Measurements from ENCODE around the gene SP6. TPM values are rescaled to one million over a fixed set of nuclear protein-coding genes. Genes with fewer than 3 reads are reported as not detected.

The SP6 gene
- total RNA-seq, 1 experiment from 2014 or later, result not detected

DNA sequence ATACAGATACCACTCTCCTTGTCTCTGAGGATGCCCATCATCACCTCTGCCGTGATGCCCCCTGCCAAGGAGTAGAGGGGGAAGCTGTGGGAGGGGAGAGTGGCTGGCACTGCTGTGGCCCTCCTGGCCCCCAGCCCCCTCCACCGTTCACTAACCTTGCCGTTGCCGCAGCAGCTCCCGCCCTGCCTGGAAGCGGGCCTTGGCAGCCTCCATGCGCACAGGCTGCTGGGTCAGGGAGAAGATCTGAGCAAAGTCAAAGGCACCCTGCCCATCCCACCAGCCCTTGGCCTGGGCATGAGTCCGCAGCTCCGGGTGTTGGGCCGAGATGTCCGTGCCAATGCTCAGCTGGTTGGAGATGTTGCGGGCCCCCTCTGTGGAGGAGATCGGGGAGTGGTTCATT lies 12.3 kb downstream of the SP6 start:
- Histone ChIP-seq H3K27ac (ENCODE audit: low read length) (no peak overlapping the region), H3K9me2 (replicated peaks; ENCODE audit: insufficient read depth, low read length) (no peaks in the 10 kb centered on the region), H2AFZ (ENCODE audit: low read length) (no peak overlapping the region), H3K27me3 (ENCODE audit: low read length) (no peaks in the 10 kb centered on the region), H3K4me3 (ENCODE audit: low read length) (no peak overlapping the region), H3K79me2 (ENCODE audit: low read length) (no peaks in the 10 kb centered on the region), H3K9me3 (ENCODE audit: low read length) (no peaks in the 10 kb centered on the region), H3K9ac (ENCODE audit: low read length) (no peak overlapping the region), H3K4me2 (ENCODE audit: low read depth, low read length, poor library complexity, severe bottlenecking) (no peak overlapping the region), H3K4me1 (ENCODE audit: low read length) (peaks cover 21% of the 10 kb centered on the region), H4K20me1 (ENCODE audit: insufficient read depth, low read depth, low read length) (no peaks in the 10 kb centered on the region), H3K36me3 (ENCODE audit: insufficient read depth, low read length) (no peaks in the 10 kb centered on the region)
- DNase-seq, result no peak

DNA sequence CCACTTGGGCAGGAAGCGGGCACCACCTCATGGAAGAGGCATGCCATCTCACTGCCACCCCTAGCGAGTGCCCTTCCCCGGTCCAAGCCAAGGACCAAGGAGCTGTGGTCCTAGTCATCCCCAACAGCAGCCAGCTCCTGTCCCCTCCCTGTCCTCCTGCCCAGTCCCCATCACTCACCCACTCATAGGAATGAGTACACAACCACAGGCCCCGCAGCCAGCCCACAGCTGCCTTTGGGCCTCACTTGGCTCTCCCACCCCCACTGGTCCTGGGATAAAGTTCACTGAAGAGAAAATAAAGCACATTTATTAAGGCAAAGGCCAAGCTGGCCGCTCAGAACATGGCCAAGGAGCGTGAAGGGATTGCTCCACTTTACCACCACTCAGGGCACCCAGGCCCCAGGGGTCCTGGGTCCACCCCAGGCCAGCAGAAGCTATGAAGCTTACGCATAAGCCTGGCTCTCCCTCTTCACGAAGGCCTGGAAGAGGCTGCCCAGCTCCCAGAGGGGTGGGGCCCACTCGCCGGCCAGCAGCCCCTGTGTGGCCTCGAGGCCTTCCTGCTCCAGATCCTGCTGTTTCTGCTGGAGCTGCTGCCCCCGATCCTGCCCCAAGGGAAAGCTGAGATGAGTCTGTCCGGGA lies 13.4 kb downstream of the SP6 start:
- Histone ChIP-seq H3K9me3 (ENCODE audit: low read length) (no peaks in the 10 kb centered on the region), H3K36me3 (ENCODE audit: insufficient read depth, low read length) (no peaks in the 10 kb centered on the region), H3K79me2 (ENCODE audit: low read length) (no peaks in the 10 kb centered on the region), H3K27ac (ENCODE audit: low read length) (no peak overlapping the region), H3K9me2 (replicated peaks; ENCODE audit: insufficient read depth, low read length) (no peaks in the 10 kb centered on the region), H4K20me1 (ENCODE audit: insufficient read depth, low read depth, low read length) (no peaks in the 10 kb centered on the region), H2AFZ (ENCODE audit: low read length) (no peak overlapping the region), H3K4me3 (ENCODE audit: low read length) (no peak overlapping the region), H3K27me3 (ENCODE audit: low read length) (no peaks in the 10 kb centered on the region), H3K4me2 (ENCODE audit: low read depth, low read length, poor library complexity, severe bottlenecking) (no peak overlapping the region), H3K4me1 (ENCODE audit: low read length) (peaks cover 19% of the 10 kb centered on the region), H3K9ac (ENCODE audit: low read length) (no peak overlapping the region)
- no peak for DNase-seq

DNA sequence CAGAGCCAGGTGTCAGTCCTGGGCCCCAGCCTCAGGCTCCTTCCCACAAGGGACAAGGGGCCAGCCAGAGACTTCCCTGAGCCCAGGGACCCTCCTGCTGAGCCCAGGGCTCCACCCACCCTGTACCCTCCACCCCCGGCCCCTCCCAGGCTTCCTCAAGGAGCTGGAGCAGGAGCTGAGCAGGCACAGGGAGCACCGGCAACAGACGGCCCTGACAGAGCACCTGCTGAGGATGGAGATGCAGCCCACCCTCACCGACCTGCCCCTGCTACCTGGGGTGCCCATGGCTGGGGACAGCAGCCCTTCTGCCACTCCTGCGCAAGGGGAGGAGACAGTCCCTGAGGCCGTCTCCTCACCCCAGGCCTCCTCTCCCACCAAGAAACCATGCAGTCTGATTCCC lies 14.4 kb downstream of the SP6 start:
- Histone ChIP-seq H3K4me1 (ENCODE audit: low read length) (peaks cover 23% of the 10 kb centered on the region), H3K27me3 (ENCODE audit: low read length) (no peaks in the 10 kb centered on the region), H3K36me3 (ENCODE audit: insufficient read depth, low read length) (no peaks in the 10 kb centered on the region), H3K4me3 (ENCODE audit: low read length) (no peak overlapping the region), H3K27ac (ENCODE audit: low read length) (no peak overlapping the region), H3K4me2 (ENCODE audit: low read depth, low read length, poor library complexity, severe bottlenecking) (no peak overlapping the region), H4K20me1 (ENCODE audit: insufficient read depth, low read depth, low read length) (no peaks in the 10 kb centered on the region), H3K9ac (ENCODE audit: low read length) (no peak overlapping the region), H3K9me2 (replicated peaks; ENCODE audit: insufficient read depth, low read length) (no peaks in the 10 kb centered on the region), H3K79me2 (ENCODE audit: low read length) (no peaks in the 10 kb centered on the region), H3K9me3 (ENCODE audit: low read length) (no peaks in the 10 kb centered on the region), H2AFZ (ENCODE audit: low read length) (no peak overlapping the region)
- no peak for DNase-seq

DNA sequence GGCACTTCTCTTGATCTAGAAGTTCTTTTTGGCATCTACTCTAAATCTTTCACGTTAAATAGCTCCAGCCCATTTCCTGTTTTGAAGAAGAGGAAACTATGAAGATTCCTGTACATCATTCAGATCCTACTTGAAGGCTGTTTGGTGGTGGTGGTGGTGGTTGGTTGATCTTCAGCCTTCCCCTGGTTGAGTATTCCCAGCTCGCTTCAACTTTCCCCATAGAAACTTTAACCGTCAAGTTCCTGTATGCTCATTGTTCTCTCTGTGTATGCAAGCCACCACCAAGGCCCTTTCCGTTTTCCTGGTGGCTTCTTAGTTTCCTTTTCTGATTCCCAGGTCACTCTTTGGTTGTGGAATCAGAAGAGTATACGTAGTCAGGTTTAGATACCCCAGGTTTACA lies 16.2 kb downstream of the SP6 start:
- H3K9me3 ChIP-seq (ENCODE audit: low read length), result no peaks in the 10 kb centered on the region

DNA sequence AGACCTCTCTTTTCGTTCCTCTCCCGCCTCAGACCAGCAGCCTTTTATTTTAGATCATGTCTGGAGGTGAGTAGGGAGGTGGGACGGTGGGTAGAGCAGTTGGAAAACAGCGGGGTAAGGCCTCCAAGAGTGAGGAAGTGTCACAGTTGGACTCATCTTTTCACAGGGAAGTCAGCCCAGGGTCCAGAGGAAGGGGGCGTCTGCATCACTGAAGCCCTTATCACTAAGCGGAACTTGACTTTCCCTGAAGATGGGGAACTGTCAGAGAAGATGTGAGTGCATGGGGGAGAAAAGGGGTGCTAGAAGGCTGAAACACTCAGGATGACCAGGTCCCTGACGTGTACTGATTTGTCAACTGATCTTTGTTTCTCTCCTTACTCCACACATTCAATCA lies 19.0 kb downstream of the SP6 start:
- peak overlapping the region; percentile 83 for H3K9ac ChIP-seq (ENCODE audit: low read length)
- H3K9me3 ChIP-seq (ENCODE audit: low read length), result no peaks in the 10 kb centered on the region
- peaks cover 22% of the 10 kb centered on the region for H3K4me1 ChIP-seq (ENCODE audit: low read length)
- H2AFZ ChIP-seq (ENCODE audit: low read length), result peak overlapping the region; percentile 74; the same call in 1 of the 2 replicates
- H3K4me2 ChIP-seq (ENCODE audit: low read depth, low read length, poor library complexity, severe bottlenecking), result peak overlapping the region; percentile 94
- no peaks in the 10 kb centered on the region for H3K27me3 ChIP-seq (ENCODE audit: low read length)
- H3K4me3 ChIP-seq (ENCODE audit: low read length), result peak overlapping the region; percentile 87
- peaks cover 11% of the 10 kb centered on the region; the same call in 1 of the 2 replicates for H3K36me3 ChIP-seq (ENCODE audit: insufficient read depth, low read length)
- no peak overlapping the region for H3K27ac ChIP-seq (ENCODE audit: low read length)
- peaks cover 29% of the 10 kb centered on the region for H3K79me2 ChIP-seq (ENCODE audit: low read length)
- peak; percentile 57 for DNase-seq
- no peaks in the 10 kb centered on the region for H3K9me2 ChIP-seq (replicated peaks; ENCODE audit: insufficient read depth, low read length)
- H4K20me1 ChIP-seq (ENCODE audit: insufficient read depth, low read depth, low read length), result no peaks in the 10 kb centered on the region

More for the DNA sequence above, 16.2 kb downstream of the SP6 start:
- H3K4me1 ChIP-seq (ENCODE audit: low read length), result peaks cover 20% of the 10 kb centered on the region
- H2AFZ ChIP-seq (ENCODE audit: low read length), result no peak overlapping the region
- H3K9me2 ChIP-seq (replicated peaks; ENCODE audit: insufficient read depth, low read length), result no peaks in the 10 kb centered on the region
- H4K20me1 ChIP-seq (ENCODE audit: insufficient read depth, low read depth, low read length), result no peaks in the 10 kb centered on the region
- H3K27me3 ChIP-seq (ENCODE audit: low read length), result no peaks in the 10 kb centered on the region
- no peak for DNase-seq
- no peak overlapping the region for H3K4me2 ChIP-seq (ENCODE audit: low read depth, low read length, poor library complexity, severe bottlenecking)
- H3K4me3 ChIP-seq (ENCODE audit: low read length), result no peak overlapping the region
- no peak overlapping the region for H3K9ac ChIP-seq (ENCODE audit: low read length)
- H3K79me2 ChIP-seq (ENCODE audit: low read length), result peaks cover 15% of the 10 kb centered on the region
- no peak overlapping the region for H3K27ac ChIP-seq (ENCODE audit: low read length)
- H3K36me3 ChIP-seq (ENCODE audit: insufficient read depth, low read length), result no peaks in the 10 kb centered on the region

DNA sequence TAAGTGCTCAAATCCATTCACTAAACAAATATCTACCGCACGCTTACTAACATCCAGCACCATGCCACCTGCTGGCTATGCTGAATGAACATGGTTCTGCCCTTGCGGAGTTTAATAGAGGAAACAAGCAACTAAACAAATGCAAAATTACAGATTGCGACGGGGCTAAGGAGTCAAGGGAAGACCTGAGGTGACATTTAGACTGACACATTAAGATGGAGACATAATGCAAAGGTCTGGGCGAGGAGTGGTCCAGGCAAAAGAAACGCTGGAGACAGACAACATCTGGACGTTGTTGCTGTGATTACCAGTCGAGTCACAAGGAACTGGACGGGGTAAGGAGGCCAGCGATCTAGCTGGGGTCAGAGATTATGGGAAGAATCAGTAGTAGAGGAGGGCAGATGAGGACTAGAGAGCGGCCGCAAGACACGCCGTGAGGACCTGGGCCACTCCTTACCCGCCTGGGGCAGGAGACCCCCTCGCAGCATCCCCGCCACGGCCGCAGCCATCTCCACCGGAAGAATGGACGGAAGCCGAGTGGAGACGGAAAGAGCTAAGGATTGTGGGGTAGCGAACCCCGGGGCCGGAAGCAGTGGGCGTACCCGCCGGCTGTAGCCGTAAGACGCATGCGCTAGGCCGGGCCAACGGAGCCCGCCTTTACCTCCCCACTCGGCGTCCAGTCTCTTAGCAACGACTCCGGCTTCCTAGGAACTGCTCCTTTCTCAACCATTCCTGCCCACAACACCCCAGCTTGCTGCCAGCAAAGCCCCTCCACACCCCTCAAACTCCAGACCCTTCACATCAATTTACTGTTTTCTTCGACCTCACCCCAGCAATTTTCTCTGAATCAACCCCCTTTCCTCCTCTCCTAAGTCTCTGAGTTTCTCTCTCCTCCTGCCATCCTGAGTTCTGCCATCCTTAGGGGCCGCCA lies 19.7 kb downstream of the SP6 start, which contains the start of the genes LRRC46 and MRPL10:
Gene LRRC46 (plus strand): TSS at position 668 of the 931 bp plus-strand sequence. CDS start 320 bp downstream, outside the sequence.
Gene MRPL10 (minus strand): TSS at position 539 of the 931 bp plus-strand sequence. CDS start 30 bp downstream, at position 509.
- Histone ChIP-seq H3K36me3 (ENCODE audit: insufficient read depth, low read length) (peaks cover 11% of the 10 kb centered on the region; the same call in 1 of the 2 replicates), H3K9me2 (replicated peaks; ENCODE audit: insufficient read depth, low read length) (no peaks in the 10 kb centered on the region), H3K9me3 (ENCODE audit: low read length) (no peaks in the 10 kb centered on the region), H3K27ac (ENCODE audit: low read length) (peak within 1 kb of the TSS; percentile 30; the same call in 1 of the 2 replicates), H3K4me3 (ENCODE audit: low read length) (peak within 1 kb of the TSS; percentile 87), H3K27me3 (ENCODE audit: low read length) (no peaks in the 10 kb centered on the region), H3K4me2 (ENCODE audit: low read depth, low read length, poor library complexity, severe bottlenecking) (peak within 1 kb of the TSS; percentile 94), H3K4me1 (ENCODE audit: low read length) (peaks cover 22% of the 10 kb centered on the region), H2AFZ (ENCODE audit: low read length) (peak within 1 kb of the TSS; percentile 74; the same call in 1 of the 2 replicates), H3K79me2 (ENCODE audit: low read length) (peaks cover 29% of the 10 kb centered on the region), H3K9ac (ENCODE audit: low read length) (peak within 1 kb of the TSS; percentile 83), H4K20me1 (ENCODE audit: insufficient read depth, low read depth, low read length) (no peaks in the 10 kb centered on the region)
- DNase-seq, result peak; percentile 97

DNA sequence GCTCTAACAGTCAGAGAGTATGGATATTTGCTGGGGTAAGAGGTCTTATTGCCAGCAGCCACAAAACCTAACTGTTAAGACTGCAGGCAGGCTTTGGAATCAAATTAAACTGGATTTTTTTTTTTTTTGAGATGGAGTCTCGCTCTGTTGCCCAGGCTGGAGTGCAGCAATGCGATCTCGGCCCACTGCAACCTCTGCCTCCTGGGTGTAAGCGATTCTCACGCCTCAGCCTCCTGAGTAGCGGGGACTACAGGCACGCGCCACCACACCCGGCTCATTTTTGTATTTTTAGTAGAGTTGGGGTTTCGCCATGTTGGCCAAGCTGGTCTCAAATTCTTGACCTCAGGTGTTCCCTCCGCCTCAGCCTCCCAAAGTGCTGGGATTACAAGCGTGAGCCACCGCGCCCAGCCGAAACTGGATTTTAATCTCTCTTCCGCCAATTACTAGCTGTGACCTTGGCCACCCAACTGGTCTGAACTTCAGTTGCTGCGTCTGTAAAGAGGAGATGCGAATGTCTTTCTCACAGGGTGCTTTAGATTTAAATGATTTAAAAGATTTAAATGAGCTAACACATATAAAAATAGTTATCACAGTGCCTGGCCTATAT lies 20.5 kb downstream of the SP6 start:
- peaks cover 11% of the 10 kb centered on the region; the same call in 1 of the 2 replicates for H3K36me3 ChIP-seq (ENCODE audit: insufficient read depth, low read length)
- peak overlapping the region; percentile 94 for H3K4me2 ChIP-seq (ENCODE audit: low read depth, low read length, poor library complexity, severe bottlenecking)
- DNase-seq, result no peak
- H3K4me3 ChIP-seq (ENCODE audit: low read length), result peak overlapping the region; percentile 87
- peaks cover 22% of the 10 kb centered on the region for H3K4me1 ChIP-seq (ENCODE audit: low read length)
- H3K79me2 ChIP-seq (ENCODE audit: low read length), result peaks cover 29% of the 10 kb centered on the region
- no peaks in the 10 kb centered on the region for H3K9me3 ChIP-seq (ENCODE audit: low read length)
- H3K27ac ChIP-seq (ENCODE audit: low read length), result no peak overlapping the region; the same call in 1 of the 2 replicates
- H3K9ac ChIP-seq (ENCODE audit: low read length), result peak overlapping the region; percentile 83
- H2AFZ ChIP-seq (ENCODE audit: low read length), result no peak overlapping the region
- H3K9me2 ChIP-seq (replicated peaks; ENCODE audit: insufficient read depth, low read length), result no peaks in the 10 kb centered on the region
- no peaks in the 10 kb centered on the region for H3K27me3 ChIP-seq (ENCODE audit: low read length)
- no peaks in the 10 kb centered on the region for H4K20me1 ChIP-seq (ENCODE audit: insufficient read depth, low read depth, low read length)
